ES-I3 (cell line): ENCODE results near the gene EMID1.

Experiments used
- H3K36me3 ChIP-seq: 2 replicates; pipeline ENCODE4 v1.6.1; 2013; ENCODE audit warnings: mild to moderate bottlenecking, low read length, control low read depth, moderate library complexity; ENCODE audit not compliant: insufficient read depth
- H3K4me1 ChIP-seq: 2 replicates; pipeline ENCODE4 v1.6.1; 2013; ENCODE audit warnings: mild to moderate bottlenecking, control low read depth, low read length; ENCODE audit not compliant: insufficient read depth
- H3K9ac ChIP-seq: 2 replicates; pipeline ENCODE4 v1.6.1; 2013; ENCODE audit warnings: low read depth, mild to moderate bottlenecking, low read length, moderate library complexity
- H3K9me3 ChIP-seq: 2 replicates; pipeline ENCODE4 v1.6.1; 2013; ENCODE audit warnings: mild to moderate bottlenecking, low read length, moderate library complexity; ENCODE audit not compliant: control insufficient read depth, insufficient read depth

The EMID1 gene

DNA sequence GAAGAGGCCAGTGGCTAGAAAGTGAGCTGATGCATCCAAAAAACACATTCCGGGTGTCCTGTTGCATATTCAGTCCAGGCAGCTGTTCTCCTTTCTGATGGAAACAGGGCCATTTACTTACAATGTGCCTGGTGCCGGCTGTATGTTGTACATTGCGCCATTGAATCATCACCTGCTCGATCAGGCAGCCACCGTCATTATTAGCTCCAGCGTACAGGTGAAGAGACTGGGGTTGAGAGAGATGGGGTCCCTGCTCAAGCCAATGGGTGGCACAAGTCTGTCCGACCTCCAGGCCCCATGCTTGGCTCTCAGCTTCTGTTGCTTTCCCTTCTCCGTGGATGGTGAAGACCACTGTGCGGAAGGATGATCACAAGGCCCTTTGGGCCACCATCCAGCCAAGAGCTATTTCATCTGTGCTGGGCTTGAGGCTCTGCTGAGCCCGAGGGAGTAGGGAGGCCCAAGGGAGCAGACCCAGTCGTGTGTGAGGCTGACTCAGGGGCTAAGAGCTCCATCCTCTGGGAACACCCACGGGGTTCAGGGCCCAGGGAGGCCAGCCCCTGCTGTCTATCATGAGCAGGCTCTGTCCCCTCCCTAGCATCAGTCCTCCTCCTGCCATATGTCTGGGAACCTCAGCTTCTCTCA is 20.7 kb upstream of the EMID1 start:
- Histone ChIP-seq H3K36me3 (no peaks in the 10 kb centered on the region), H3K9ac (no peak overlapping the region), H3K9me3 (no peaks in the 10 kb centered on the region), H3K4me1 (no peaks in the 10 kb centered on the region)

DNA sequence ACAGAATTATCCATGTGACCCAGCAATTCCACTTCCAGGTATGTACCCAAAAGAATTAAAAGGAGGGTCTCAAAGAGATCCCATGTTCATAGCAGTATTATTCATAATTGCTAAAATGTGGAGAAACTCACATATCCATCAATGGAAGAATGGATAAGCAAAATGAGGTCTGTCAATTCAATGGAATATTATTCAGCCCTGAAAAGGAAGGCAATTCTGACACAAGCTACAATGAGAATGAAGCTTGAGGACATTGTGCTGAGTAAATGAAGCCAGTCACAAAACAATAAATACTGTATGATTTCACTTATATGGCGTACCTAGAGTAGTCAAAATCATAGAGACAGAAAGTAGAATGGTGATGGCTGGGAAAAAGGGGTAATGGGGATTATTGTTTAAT is 19.4 kb upstream of the EMID1 start:
- Histone ChIP-seq H3K4me1 (no peaks in the 10 kb centered on the region), H3K36me3 (no peaks in the 10 kb centered on the region), H3K9me3 (no peaks in the 10 kb centered on the region), H3K9ac (no peak overlapping the region)

DNA sequence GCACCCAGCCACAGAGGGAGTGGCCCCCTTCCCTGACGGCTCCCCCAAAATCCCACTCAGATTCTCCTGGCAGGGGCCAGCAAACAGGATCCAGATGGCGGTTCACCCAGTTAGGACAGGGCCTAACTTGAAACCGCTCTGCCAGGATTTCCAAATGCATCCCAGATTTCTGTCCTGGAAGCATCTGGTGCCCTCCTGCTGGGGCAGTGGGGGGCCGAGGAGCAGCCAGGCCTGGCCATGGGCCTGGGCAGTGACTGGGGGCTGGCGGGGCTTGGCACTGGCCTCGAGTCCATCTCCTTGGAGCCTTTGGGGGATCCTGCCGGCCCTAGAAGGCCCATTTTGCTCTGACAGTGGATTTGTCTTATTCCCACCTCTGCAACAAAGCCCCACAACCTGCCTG is 17.9 kb upstream of the EMID1 start:
- H3K4me1 ChIP-seq = no peaks in the 10 kb centered on the region
- no peaks in the 10 kb centered on the region for H3K9me3 ChIP-seq
- H3K36me3 ChIP-seq = no peaks in the 10 kb centered on the region
- H3K9ac ChIP-seq = no peak overlapping the region

DNA sequence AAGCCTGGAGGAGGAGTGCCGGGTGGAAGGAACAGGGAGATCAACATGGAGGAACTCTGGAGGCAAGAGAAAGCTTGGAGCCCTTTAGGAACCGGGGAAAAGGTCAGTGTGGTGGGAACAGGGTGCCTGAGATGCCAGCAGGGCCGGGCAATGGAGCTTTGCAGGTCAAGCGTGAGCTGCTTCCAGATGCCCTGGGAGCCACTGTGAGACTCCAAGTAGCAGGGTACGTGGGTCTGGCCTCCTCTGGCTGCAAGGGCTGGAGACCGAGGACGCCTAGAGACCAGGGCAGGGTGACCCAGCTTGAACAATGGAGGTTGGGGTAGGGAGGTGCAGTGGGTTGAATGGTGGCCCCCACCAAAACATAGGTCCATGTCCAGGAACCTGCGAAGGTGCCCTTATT is 15.6 kb upstream of the EMID1 start:
- H3K9me3 ChIP-seq = no peaks in the 10 kb centered on the region; the same call in 1 of the 2 replicates
- no peak overlapping the region for H3K9ac ChIP-seq
- H3K36me3 ChIP-seq = no peaks in the 10 kb centered on the region
- H3K4me1 ChIP-seq = no peaks in the 10 kb centered on the region

DNA sequence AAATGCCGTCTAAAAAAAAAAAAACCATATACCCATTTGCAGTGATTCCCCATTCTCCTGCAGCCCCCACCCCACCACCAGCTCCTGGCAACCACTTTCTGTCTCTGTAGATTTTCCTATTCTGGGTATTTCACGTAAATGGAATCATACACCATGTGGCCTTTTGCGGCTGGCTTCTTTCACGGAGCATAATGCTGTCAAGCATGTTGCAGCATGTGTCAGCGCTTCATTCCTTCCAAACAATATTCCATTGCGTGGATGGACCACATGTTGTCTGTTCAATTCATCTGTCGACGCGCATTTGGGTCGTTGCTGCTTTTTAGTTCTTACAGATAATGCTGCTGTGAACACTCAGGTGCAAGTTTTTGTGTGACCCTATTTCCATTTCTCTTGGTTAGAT is 14.8 kb upstream of the EMID1 start:
- no peaks in the 10 kb centered on the region; the same call in 1 of the 2 replicates for H3K9me3 ChIP-seq
- H3K36me3 ChIP-seq = no peaks in the 10 kb centered on the region
- H3K9ac ChIP-seq = no peak overlapping the region
- no peaks in the 10 kb centered on the region; the same call in 1 of the 2 replicates for H3K4me1 ChIP-seq

DNA sequence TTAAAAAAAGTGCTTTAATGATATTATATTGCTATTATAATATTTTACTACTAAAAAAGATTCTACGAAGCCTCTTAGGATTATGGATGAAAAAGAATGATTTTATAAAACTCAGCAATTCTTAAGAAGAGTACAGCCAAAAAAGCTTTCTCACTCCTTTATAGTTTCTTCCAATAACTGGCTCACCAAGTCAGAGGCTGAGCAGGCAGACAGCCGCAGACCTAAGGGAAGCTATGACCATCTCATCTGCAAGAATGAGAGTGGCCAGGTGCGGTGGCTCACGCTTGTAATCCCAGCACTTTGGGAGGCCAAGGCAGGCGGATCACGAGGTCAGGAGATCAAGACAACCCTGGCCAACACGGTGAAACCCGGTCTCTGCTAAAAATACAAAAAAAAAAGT is 12.7 kb upstream of the EMID1 start:
- no peaks in the 10 kb centered on the region for H3K36me3 ChIP-seq
- H3K9me3 ChIP-seq = no peaks in the 10 kb centered on the region; the same call in 1 of the 2 replicates
- H3K9ac ChIP-seq = no peak overlapping the region
- no peaks in the 10 kb centered on the region; the same call in 1 of the 2 replicates for H3K4me1 ChIP-seq

DNA sequence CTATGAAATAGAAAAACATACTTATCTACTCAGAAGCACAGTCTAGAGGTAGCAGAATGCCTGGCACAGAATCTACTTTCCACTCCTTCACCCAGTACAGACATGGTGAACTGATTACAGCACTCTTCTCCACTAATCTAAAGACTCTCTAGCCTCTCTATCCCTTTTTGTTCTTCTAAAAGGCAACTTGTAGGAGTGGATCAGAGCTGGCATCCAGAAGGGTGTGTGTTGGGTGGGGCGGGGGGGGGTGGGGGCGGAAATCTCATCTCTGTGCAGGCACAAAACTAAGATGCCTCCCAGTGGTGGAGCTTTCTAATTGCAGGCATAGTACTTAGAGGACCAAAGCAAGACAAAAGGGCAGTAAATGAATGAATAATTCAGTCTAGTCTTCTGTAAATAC is 11.5 kb upstream of the EMID1 start:
- Histone ChIP-seq H3K9me3 (no peaks in the 10 kb centered on the region; the same call in 1 of the 2 replicates), H3K4me1 (no peaks in the 10 kb centered on the region; the same call in 1 of the 2 replicates), H3K9ac (no peak overlapping the region), H3K36me3 (no peaks in the 10 kb centered on the region)

DNA sequence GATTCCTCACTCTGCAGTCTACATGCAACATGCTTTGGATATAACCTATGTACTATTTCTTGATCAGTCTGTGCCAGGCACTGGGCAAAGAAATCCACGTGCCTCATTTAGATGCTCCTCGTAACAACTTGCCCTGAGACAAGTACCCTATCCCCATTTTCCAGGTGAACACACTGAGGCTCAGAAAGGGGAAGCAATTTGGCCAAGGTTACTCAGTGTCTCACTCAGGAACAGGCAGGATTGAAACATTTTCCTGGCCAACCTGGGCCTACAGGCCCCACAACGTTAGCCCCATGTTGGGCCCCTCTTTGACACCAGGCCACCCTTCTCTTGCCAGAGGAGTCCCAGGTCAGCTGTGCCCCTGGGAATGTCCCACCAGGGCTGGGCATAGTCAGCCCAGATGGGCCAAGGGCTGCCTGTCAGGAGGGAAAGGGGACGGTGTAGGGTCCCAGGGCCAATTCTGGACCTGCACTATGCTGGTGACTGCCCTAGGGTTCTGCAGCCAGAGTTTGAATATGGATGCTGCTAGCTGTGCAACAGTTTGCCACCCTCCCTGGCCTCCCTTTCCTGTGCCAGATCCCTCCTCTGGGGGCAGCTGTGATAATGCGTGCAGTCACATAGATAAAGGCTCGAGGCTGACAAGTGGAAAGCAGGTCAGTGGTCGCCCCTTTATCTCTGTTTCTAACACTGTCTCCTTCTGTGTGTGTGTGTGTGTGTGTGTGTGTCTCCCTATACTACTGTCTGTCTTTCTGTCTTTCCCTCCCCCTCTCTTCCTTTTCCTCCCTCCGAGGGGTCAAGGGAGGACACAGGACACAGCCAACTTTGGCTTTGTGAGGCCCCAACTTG is 10.4 kb upstream of the EMID1 start:
- H3K36me3 ChIP-seq = no peaks in the 10 kb centered on the region
- H3K9ac ChIP-seq = no peak overlapping the region
- no peaks in the 10 kb centered on the region; the same call in 1 of the 2 replicates for H3K4me1 ChIP-seq
- H3K9me3 ChIP-seq = no peaks in the 10 kb centered on the region; the same call in 1 of the 2 replicates

DNA sequence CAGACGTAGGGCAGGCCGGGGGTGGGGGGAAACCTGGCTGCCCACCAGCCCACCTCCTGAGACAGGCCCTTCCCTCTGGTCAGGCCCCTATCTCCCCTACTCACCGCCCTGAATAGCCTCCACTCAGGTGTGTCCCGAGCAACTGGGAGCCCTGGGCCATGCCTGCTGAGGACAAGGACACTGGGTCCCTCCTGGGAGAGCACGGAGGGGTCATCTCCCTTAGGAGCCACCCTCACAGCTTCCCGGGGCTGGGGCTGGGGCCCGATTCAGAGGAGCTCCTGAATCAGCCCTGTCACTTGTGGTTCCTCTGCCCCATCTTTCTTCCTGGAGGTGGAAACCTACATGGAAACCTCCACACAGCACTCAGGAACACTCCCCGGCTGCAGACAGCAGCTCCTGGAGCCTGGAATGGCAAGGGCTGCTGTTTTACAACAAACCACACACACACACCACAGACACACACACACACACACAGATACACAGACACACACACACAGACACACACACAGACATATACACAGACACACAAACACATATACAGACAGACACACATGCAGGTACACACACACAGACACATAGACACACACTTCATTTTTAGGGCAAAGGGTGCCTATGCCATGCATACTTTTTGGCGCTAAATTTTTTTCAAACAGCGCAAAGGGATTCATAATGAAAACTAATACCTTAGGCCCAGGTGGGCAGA is 9.6 kb upstream of the EMID1 start:
- Histone ChIP-seq H3K36me3 (no peaks in the 10 kb centered on the region), H3K9ac (no peak overlapping the region), H3K9me3 (no peaks in the 10 kb centered on the region; the same call in 1 of the 2 replicates), H3K4me1 (no peaks in the 10 kb centered on the region; the same call in 1 of the 2 replicates)

DNA sequence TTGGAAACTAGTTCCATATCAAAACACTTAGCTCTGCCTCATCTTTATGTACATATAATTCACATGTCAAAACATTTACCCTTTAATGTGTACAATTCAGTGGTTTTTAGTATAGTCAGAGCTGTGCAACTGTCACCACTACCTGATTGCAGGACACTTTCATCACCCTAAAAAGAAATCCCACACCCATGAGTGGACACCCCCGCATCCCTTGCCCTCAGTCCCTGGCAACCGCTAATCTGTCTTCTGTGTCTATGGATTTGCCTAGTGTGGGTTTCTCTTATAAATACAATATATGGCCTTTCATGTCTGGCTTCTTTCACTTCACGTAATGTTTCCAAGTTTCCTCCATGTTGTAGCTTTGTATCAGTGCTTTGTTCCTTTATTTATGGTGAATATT is 8.6 kb upstream of the EMID1 start:
- no peaks in the 10 kb centered on the region for H3K36me3 ChIP-seq
- no peaks in the 10 kb centered on the region; the same call in 1 of the 2 replicates for H3K4me1 ChIP-seq
- H3K9ac ChIP-seq = no peak overlapping the region
- H3K9me3 ChIP-seq = no peaks in the 10 kb centered on the region; the same call in 1 of the 2 replicates

DNA sequence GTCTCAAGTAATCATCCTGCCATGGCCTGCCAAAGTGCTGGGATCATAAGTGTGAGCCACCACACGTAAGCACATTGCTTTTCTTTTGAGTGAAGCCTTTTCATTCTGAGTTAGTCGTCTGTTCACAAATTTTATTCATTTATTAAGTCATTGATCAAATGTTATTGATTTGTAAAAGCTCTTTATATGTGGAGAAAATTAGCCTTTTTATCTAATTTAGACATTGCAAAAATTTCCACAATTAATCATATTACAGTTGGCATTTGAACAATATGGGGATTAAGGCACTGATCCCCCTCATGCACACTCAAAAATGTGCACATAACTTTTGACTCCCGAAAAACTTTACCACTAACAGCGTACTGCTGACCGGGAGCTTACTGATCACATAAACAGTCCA is 7.5 kb upstream of the EMID1 start:
- Histone ChIP-seq H3K9me3 (no peaks in the 10 kb centered on the region; the same call in 1 of the 2 replicates), H3K4me1 (no peaks in the 10 kb centered on the region; the same call in 1 of the 2 replicates), H3K36me3 (no peaks in the 10 kb centered on the region), H3K9ac (no peak overlapping the region)

DNA sequence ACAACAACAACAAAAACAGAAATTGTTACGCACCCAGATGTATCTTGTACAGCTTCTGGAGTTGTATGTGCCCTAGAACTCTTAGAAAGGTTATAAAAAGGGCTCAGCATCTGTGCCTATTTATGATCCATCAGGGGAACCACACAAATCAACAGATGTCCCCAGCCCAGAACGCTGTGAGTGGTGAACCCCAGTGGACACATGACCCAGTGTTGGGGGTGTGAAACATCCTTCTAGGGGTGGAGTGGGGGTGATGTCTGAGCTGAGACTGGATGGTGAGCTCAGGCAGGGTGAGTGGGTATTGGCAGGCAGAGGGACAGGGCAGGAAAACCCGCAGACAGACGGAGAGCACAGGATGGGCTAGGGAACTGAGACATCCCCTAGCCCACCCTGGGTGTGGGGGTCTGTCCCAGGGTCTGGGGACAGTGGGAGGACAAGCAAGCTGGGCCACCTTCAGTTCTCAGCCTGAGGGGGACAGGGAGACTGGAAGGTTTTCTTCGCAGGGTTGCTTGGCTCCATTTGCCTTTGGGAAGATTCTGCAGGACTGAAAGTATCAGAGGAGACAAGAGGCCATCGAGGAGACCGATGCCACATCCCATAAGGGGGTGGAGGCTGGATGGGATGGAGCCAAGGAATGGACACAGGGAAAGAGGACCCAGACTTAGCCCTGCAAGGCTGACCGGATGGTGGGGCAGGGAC is 5.8 kb upstream of the EMID1 start:
- H3K9me3 ChIP-seq = no peaks in the 10 kb centered on the region
- no peaks in the 10 kb centered on the region for H3K36me3 ChIP-seq
- H3K9ac ChIP-seq = no peak overlapping the region
- peaks cover 7% of the 10 kb centered on the region; the same call in 1 of the 2 replicates for H3K4me1 ChIP-seq

DNA sequence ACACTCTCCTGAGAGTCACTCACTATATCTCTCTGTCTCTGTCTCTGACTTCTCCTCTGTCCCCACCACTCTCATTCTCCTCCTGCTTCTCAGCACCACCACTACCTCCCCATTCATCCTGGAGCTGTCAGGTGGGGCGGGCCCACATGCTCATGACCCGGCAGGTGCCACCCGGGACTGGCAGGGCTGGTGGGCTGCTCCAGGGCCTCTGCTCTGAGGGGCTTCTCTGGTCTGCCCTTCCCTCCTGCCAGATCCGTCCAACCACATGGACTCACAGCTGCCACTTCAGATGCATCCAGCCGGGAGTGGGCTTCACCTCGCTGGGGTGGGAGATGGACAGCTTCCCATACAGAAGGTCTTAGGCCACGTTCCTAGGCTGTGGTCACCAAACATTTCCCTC is 4.8 kb upstream of the EMID1 start:
- Histone ChIP-seq H3K4me1 (peaks cover 7% of the 10 kb centered on the region; the same call in 1 of the 2 replicates), H3K36me3 (no peaks in the 10 kb centered on the region), H3K9me3 (no peaks in the 10 kb centered on the region), H3K9ac (no peak overlapping the region)

DNA sequence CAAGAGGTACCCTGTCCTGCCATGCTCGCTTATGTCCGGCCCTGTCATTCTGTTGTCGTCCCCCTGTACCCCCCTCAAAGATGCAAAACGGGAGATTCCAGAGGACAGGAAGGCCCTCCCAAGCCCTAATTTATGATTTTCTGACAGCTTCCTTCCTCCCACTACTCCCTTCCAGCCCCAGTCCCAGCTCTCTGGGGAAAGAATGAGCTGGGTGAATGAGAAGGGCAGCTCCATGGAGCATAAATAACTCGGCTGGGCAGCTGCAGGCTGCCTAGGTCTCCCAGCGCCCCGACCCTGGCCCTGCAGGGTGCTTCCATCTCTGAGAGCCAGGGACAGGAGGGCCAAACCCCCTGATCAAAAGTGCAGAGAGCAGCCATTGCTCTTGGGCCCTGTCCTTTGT is 3.9 kb upstream of the EMID1 start:
- H3K9me3 ChIP-seq = no peaks in the 10 kb centered on the region
- peaks cover 11% of the 10 kb centered on the region; the same call in 1 of the 2 replicates for H3K4me1 ChIP-seq
- no peaks in the 10 kb centered on the region for H3K36me3 ChIP-seq
- no peak overlapping the region; the same call in 1 of the 2 replicates for H3K9ac ChIP-seq
